Measurements from ENCODE around the gene CAMK2A.

DNA sequence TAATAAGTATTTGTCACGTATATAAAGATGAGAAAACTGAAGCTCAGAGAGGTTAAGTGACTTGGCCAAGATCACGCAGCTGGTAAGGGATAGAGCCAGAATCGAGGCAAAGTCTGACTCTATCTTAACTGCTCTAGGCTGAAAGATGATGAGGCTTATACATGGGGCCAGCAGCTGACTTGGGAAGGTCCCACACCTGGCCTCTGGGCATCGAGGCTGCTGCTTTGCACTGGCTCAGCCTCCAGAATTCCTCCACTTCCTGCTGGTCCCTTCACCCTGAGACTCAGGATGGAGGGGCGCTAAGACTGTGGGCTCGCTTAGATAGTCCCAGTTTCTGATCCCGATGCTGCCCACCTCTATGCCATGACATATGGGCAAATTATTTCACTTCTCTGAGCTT lies 35.2 kb downstream of the CAMK2A start:
- TF ChIP-seq, protein P1, sequence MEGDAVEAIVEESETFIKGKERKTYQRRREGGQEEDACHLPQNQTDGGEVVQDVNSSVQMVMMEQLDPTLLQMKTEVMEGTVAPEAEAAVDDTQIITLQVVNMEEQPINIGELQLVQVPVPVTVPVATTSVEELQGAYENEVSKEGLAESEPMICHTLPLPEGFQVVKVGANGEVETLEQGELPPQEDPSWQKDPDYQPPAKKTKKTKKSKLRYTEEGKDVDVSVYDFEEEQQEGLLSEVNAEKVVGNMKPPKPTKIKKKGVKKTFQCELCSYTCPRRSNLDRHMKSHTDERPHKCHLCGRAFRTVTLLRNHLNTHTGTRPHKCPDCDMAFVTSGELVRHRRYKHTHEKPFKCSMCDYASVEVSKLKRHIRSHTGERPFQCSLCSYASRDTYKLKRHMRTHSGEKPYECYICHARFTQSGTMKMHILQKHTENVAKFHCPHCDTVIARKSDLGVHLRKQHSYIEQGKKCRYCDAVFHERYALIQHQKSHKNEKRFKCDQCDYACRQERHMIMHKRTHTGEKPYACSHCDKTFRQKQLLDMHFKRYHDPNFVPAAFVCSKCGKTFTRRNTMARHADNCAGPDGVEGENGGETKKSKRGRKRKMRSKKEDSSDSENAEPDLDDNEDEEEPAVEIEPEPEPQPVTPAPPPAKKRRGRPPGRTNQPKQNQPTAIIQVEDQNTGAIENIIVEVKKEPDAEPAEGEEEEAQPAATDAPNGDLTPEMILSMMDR (IDR thresholded peaks at IDR 0.05; ENCODE audit: low read depth, low read length, poor library complexity, severe bottlenecking): no peak
- no peak for TF ChIP-seq EZH2phosphoT487 (IDR thresholded peaks at IDR 0.05; ENCODE audit: borderline replicate concordance, low read length)
